Activated naive CD8-positive, alpha-beta T cell treated with anti-CD3 and anti-CD28 coated beads, Interleukin-2, amount 50 U/mL, for 16 hours (primary cell): ENCODE data around the gene IL22RA1.

Experiments
- DNase-seq: peaks from one replicate; pipeline ENCODE4 v3.0.0-alpha.2; 2020; ENCODE audit warnings: low read depth, low spot score

IL22RA1 gene

GRCh38 chr1:24136956-24137539, 5.9 kb downstream of the IL22RA1 start:
- no peak for DNase-seq

GRCh38 chr1:24134376-24134775, 8.6 kb downstream of the IL22RA1 start:
- DNase-seq = no peak

GRCh38 chr1:24133819-24134218, 9.1 kb downstream of the IL22RA1 start:
- DNase-seq = no peak

DNA sequence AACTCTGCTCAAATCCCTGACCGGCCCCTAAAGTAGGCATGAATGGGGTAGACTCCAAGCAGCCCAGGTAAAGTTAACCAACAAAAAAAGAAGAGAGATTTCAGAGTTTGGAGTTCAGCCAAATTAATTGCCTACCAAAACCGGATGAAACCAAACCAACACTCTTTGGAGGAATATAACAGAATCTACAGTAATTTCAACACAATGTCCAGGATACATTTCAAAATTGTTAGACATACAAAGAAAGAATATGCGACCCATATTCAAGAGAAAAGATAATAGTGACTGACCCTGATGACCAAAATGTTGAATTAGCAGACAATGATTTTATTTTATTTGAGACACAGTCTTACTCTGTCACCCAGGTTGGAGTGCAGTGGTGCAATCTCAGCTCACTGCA, 12.6 kb downstream of the IL22RA1 start:
- no peak for DNase-seq

DNA sequence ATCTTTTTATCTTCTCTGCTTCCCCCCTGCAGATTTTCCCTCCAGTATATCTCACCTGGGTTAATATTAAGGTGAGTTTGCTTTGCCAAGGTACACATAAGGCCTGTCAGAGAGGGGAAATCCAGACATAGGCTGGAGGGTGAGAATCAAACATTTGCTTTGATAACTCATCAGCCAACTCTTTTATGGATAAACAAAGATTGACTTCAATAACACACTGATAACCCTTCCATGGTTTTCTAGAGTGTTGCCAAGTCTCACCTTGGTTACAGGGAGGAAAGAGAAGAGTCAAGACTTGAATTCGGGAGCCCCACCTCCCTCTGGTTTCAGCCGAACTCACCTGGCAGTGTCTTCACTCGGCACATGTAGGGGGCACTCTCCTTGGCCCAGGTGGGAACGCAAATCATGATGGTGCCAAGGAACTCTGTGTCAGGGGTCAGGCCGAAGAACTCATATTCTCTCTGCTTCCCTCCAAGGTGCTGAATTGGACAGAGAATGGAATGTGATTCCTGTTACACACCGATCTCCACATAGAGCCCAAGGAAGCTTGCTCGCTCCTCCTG, 15.1 kb downstream of the IL22RA1 start:
- no peak for DNase-seq

- DNase-seq = no peak
These were observed 15.7 kb downstream of the IL22RA1 start for GRCh38 chr1:24127134-24127800.

DNA sequence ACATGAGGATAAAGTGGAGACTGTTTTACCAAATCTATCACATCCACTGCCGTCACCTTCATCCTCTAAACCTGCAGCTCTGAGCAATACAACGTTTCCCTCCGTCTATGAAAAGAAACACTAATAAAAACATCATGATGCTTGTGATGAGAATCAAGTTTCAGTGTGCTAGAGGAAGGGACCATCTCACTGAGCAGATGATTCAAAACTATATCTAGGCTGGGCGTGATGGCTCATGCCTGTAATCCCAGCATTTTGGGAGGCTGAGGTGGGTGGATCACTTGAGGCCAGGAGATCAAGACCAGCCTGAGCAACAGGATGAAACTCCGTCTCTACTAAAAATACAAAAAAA, 16.3 kb downstream of the IL22RA1 start:
- no peak for DNase-seq

GRCh38 chr1:24126018-24126671, 16.8 kb downstream of the IL22RA1 start:
- DNase-seq = no peak

DNA sequence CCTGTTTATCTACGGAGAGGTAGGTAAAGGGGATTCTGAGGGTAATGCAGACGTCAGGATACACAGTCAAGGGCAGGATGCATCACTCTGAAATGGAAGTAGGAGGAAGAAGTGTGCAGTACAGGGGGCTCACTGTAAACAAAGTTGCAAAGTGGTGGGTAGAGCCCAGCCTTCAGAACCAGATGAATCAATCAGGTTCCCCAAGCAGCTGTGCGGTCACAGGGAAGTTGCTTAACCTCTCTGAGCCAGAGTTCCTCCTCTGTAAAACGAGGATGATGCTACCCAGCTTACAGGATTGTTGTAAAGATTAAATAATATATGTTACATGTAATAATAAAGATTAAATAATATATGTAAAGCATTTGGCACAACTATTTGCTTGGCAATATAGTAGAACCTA, 17.5 kb downstream of the IL22RA1 start:
- no peak for DNase-seq

DNA sequence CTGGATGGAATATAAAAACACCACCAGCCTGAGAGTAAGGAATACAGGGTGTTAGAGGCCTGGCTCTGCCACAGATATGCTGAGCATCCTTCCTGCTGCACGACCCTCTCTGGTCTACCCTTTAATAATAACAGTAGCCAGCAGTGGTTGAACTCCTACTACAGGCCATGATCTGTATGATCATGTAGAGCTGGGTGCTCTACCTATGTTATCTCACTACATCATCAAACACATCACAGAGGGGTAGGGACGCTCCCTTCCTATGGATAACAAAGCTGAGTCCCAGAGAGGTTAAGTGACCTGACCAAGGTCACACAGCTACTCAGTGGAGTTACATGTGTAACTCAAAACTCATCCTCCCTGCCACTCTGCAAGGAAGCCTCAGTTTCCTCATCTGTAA, 18.0 kb downstream of the IL22RA1 start:
- no peak for DNase-seq

- no peak for DNase-seq
These were observed 19.3 kb downstream of the IL22RA1 start for GRCh38 chr1:24123611-24124010.

GRCh38 chr1:24122776-24123175, 20.2 kb downstream of the IL22RA1 start:
- no peak for DNase-seq

- DNase-seq = no peak
These were observed 21.5 kb downstream of the IL22RA1 start for GRCh38 chr1:24121406-24121805.

DNA sequence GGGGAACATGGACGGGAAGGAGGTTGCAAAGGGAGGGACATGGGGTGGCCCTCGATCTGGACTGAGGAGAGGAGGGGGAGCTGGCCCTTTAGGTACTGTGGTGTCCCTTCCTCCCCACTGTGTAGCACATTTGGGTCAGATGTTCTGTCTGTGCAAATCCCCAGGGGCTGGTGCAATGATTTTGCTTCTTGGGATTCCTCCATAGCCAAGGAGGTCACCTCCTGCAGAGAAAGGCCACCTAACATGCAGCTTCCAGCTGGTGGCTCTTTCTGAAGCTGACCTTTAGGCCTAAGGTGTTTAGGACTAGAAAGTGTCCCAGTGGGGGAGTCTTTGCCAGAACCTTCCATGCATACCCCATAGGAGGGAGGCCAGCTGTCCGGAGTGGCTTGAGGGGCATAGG, 22.0 kb downstream of the IL22RA1 start:
- no peak for DNase-seq

GRCh38 chr1:24119859-24120756, 22.8 kb downstream of the IL22RA1 start:
- no peak for DNase-seq

- DNase-seq = no peak
These were observed 23.5 kb downstream of the IL22RA1 start for GRCh38 chr1:24119489-24119858.

DNA sequence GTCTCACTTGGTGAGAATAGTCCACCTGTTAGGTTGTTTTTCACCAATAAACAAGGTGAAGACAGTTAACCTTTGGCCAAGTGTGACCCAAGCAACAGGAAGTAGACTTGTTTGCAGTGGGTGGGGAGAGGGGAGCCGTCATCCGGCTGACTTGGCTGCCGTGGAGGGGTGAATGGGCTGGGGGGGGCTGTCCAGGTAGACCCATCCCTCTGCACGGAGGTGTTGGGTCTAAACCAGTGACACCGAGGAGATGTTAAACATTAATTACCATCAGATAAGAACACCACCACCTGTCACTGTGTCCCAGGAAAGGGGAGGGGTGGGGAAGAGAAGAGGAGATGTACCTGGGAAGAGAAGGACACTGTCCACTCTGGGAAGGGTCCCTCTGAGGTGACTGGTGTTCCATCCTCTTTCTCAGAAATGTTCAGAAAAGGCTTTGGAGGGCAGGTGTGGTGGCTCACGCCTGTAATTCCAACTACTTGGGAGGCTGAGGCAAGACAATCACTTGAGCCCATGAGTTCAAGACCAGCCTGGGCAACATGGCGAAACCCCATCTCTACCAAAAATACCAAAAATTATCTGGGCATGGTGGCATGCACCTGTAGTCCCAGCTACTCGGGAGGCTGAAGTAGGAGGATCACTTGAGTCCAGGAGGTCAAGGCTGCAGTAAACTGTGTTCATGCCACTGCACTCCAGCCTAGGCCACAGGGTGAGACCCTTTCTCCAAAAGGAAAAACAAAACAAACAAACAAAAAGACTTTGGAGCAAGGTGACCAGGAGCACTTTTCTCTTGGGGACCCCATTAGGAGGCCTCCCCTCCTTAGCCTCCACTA, 24.3 kb downstream of the IL22RA1 start:
- DNase-seq = no peak

- DNase-seq = no peak
These were observed 25.1 kb downstream of the IL22RA1 start for GRCh38 chr1:24117722-24118409.

- DNase-seq = no peak
These were observed 25.8 kb downstream of the IL22RA1 start for GRCh38 chr1:24117132-24117531.

DNA sequence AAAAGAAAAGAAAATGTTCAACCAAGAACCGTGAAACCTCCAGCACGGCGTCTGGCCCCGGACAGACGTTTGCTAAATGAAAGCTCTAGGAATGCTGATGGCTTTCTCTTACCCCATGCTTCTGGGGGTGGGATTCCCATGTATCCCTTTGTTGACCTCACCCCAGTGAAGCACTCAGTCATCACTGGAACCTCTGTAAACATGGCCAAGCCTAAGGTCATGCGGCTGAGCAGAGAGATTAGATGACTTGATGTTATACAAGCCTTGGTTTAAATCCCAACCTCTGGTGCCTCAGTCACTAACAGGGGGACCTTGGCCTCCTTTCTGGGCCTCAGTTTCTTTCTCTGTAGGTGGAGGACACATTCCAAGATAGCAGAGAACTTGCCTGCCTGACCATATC, 28.2 kb downstream of the IL22RA1 start:
- DNase-seq = no peak

- no peak for DNase-seq
These were observed 29.3 kb downstream of the IL22RA1 start for GRCh38 chr1:24113641-24114033.
